Fibroblast of pulmonary artery (primary cell): ENCODE results near the gene ELL.

Source experiments
- DNase-seq: peaks from one replicate; pipeline ENCODE4 v3.0.0-alpha.2; 2010; ENCODE audit warnings: low read depth
- H3K4me3 ChIP-seq: replicated peaks from 2 replicates; pipeline ENCODE4 v1.5.1; 2011; ENCODE audit warnings: low read depth, mild to moderate bottlenecking, control low read depth, low read length, moderate library complexity
- CTCF ChIP-seq: IDR thresholded peaks from 2 replicates; pipeline ENCODE4 v1.5.1; 2011; ENCODE audit warnings: mild to moderate bottlenecking, control low read depth, low read length, inconsistent platforms; ENCODE audit errors: missing control alignments

Gene ELL

GRCh38 chr19:18446145-18446810 lies 75.6 kb downstream of the ELL start:
- no peak for TF ChIP-seq CTCF
- H3K4me3 ChIP-seq: no peak overlapping the region

GRCh38 chr19:18445262-18445948 lies 76.5 kb downstream of the ELL start:
- no peak for TF ChIP-seq CTCF
- no peak for DNase-seq
- H3K4me3 ChIP-seq: no peak overlapping the region

More at GRCh38 chr19:18446145-18446810, 75.6 kb downstream of the ELL start:
- no peak for DNase-seq

DNA sequence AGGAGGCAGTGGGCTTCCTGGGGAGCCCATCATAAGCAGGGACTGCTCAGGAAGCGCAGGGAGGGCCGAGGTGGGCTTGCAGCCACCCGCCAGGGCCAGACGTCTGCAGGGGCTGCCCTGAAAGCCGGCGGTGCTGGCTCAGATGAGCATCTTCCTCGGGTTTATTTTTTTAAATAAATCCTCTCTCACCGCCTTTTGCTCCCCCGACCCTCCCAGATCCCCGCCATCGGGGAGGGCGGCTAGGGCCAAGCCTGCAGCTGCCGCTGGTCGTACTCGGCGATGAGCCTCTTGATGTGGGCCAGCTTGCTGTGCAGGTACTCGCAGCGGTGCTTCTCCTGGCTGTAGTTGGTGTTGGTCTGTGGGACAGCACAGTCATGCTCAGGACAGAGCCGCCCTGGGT lies 77.4 kb downstream of the ELL start:
- no peak overlapping the region for H3K4me3 ChIP-seq
- no peak for TF ChIP-seq CTCF
- no peak for DNase-seq

GRCh38 chr19:18443831-18444230 lies 78.0 kb downstream of the ELL start:
- no peak overlapping the region for H3K4me3 ChIP-seq
- no peak for DNase-seq
- no peak for TF ChIP-seq CTCF

DNA sequence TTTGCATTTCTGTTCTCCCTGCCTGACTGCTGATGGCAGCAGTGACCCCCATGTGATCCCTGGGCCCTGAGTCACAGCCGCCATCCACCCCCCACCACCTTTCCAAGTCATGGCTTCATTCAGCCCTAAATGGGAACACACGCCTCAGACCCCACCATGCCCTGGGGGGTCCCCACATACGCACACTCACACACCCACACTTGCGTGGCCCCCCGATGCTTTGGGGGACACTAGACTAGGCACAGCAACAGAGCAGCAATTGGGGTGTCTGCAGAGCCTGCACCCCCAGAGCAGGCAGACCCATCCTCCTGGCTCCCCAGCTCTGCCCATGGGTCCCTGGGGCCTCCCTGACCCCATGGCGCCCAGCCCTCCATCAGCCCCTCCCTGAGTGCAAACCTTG lies 78.5 kb downstream of the ELL start:
- H3K4me3 ChIP-seq: no peak overlapping the region
- no peak for TF ChIP-seq CTCF
- DNase-seq: no peak

GRCh38 chr19:18442941-18443340 lies 78.9 kb downstream of the ELL start:
- no peak for TF ChIP-seq CTCF
- no peak overlapping the region for H3K4me3 ChIP-seq
- no peak for DNase-seq
